OCI-LY1 (cell line): Measurements from ENCODE around the gene MCTP2.

Source experiments
- H2AFZ ChIP-seq: fragments of 200-600 bp; sonication (generic), shearing (Covaris generic); 2 replicates; pipeline ENCODE4 v1.6.0; 2014; ENCODE audit warnings: antibody characterized with exemption, mild to moderate bottlenecking, low read length
- H3F3A ChIP-seq: fragments of 200-600 bp; sonication (generic), shearing (Covaris generic); 2 replicates; pipeline ENCODE4 v1.6.0; 2014; ENCODE audit warnings: mild to moderate bottlenecking, antibody characterized with exemption, low read length, moderate library complexity; ENCODE audit not compliant: insufficient read depth
- H3K27ac ChIP-seq: fragments of 200-600 bp; sonication (generic); 2 replicates; pipeline ENCODE4 v1.5.1; 2014; ENCODE audit warnings: low read length, mixed run types, mild to moderate bottlenecking, low read depth; ENCODE audit not compliant: poor library complexity, severe bottlenecking
- H3K27me3 ChIP-seq: fragments of 200-600 bp; sonication (generic); 2 replicates; pipeline ENCODE4 v1.6.0; 2014; ENCODE audit warnings: antibody characterized with exemption, mild to moderate bottlenecking, low read length, moderate library complexity; ENCODE audit not compliant: insufficient read depth
- H3K36me3 ChIP-seq: fragments of 200-600 bp; sonication (generic); 2 replicates; pipeline ENCODE4 v1.6.1; 2014; ENCODE audit warnings: mild to moderate bottlenecking, antibody characterized with exemption, low read length, moderate library complexity, mixed read lengths; ENCODE audit not compliant: insufficient read depth
- H3K4me1 ChIP-seq: fragments of 200-600 bp; sonication (generic); 2 replicates; pipeline ENCODE4 v1.5.1; 2014; ENCODE audit warnings: mild to moderate bottlenecking, low read length, moderate library complexity; ENCODE audit not compliant: insufficient read depth, severe bottlenecking
- H3K4me2 ChIP-seq: fragments of 200-600 bp; sonication (generic), shearing (Covaris generic); 2 replicates; pipeline ENCODE4 v1.6.1; 2014; ENCODE audit warnings: low read length
- H3K4me3 ChIP-seq: fragments of 200-600 bp; sonication (generic); 2 replicates; pipeline ENCODE4 v1.5.1; 2014; ENCODE audit warnings: low read length, low read depth, mild to moderate bottlenecking, mixed read lengths; ENCODE audit not compliant: poor library complexity, severe bottlenecking
- H3K79me2 ChIP-seq: fragments of 200-600 bp; shearing (Covaris generic); 2 replicates; pipeline ENCODE4 v1.6.1; 2016; ENCODE audit warnings: mixed run types, low read length, mixed read lengths; ENCODE audit not compliant: insufficient read depth
- H3K9ac ChIP-seq: fragments of 200-600 bp; sonication (generic), shearing (Covaris generic); 2 replicates; pipeline ENCODE4 v1.6.1; 2014; ENCODE audit warnings: mild to moderate bottlenecking, low read length, mixed read lengths
- H3K9me2 ChIP-seq: fragments of 200-600 bp; sonication (generic), shearing (Covaris generic); 2 replicates; pipeline ENCODE4 v1.6.1; 2014; ENCODE audit warnings: low read depth, mild to moderate bottlenecking, low read length, mixed read lengths
- H3K9me3 ChIP-seq: fragments of 200-600 bp; shearing (Covaris generic); 2 replicates; pipeline ENCODE4 v1.6.1; 2014; ENCODE audit warnings: low read length, mixed read lengths
- H4K20me1 ChIP-seq: fragments of 200-600 bp; sonication (generic), shearing (Covaris generic); 2 replicates; pipeline ENCODE4 v1.6.0; 2016; ENCODE audit warnings: mild to moderate bottlenecking, low read length; ENCODE audit not compliant: insufficient read depth
- CTCF ChIP-seq: fragments of 200-600 bp; sonication (generic), shearing (Covaris generic); IDR thresholded peaks from 2 replicates; pipeline ENCODE4 v1.5.1; 2017; ENCODE audit warnings: mild to moderate bottlenecking, antibody characterized with exemption, low read length, moderate library complexity, mixed read lengths
- EZH2 ChIP-seq: fragments of 200-600 bp; sonication (generic), shearing (Covaris generic); IDR thresholded peaks from 2 replicates; pipeline ENCODE4 v1.8.0; 2017; ENCODE audit warnings: borderline replicate concordance, mixed run types, mild to moderate bottlenecking, antibody characterized with exemption, low read length, moderate library complexity, mixed read lengths

Gene MCTP2

GRCh38 chr15:94398001-94398400, 166.6 kb downstream of the MCTP2 start:
- Histone ChIP-seq H3K4me3 (no peak overlapping the region), H3K36me3 (peaks cover 57% of the 10 kb centered on the region)
- TF ChIP-seq CTCF = no peak
- TF ChIP-seq EZH2 = no peak

GRCh38 chr15:94400526-94401298, 169.4 kb downstream of the MCTP2 start:
- Histone ChIP-seq H3K4me2 (no peak overlapping the region), H2AFZ (no peak overlapping the region)

More at GRCh38 chr15:94398001-94398400, 166.6 kb downstream of the MCTP2 start:
- Histone ChIP-seq H3K4me1 (no peaks in the 10 kb centered on the region), H3K9me3 (no peaks in the 10 kb centered on the region), H2AFZ (no peak overlapping the region), H3F3A (no peaks in the 10 kb centered on the region), H3K27me3 (no peaks in the 10 kb centered on the region), H3K4me2 (no peak overlapping the region), H3K9ac (no peak overlapping the region), H3K9me2 (no peaks in the 10 kb centered on the region), H4K20me1 (no peaks in the 10 kb centered on the region), H3K79me2 (no peaks in the 10 kb centered on the region), H3K27ac (no peak overlapping the region)

GRCh38 chr15:94403331-94403730, 172.0 kb downstream of the MCTP2 start:
- no peak overlapping the region for H3K27ac ChIP-seq
- H3K4me3 ChIP-seq = no peak overlapping the region
- H2AFZ ChIP-seq = no peak overlapping the region
- no peaks in the 10 kb centered on the region for H3K27me3 ChIP-seq
- no peaks in the 10 kb centered on the region for H3K9me3 ChIP-seq
- H3K36me3 ChIP-seq = peaks cover 70% of the 10 kb centered on the region
- H4K20me1 ChIP-seq = no peaks in the 10 kb centered on the region
- no peaks in the 10 kb centered on the region for H3K79me2 ChIP-seq
- TF ChIP-seq EZH2 = no peak
- no peak for TF ChIP-seq CTCF
- H3K4me1 ChIP-seq = no peaks in the 10 kb centered on the region
- no peak overlapping the region for H3K9ac ChIP-seq
- no peak overlapping the region for H3K4me2 ChIP-seq
- H3K9me2 ChIP-seq = no peaks in the 10 kb centered on the region
- no peaks in the 10 kb centered on the region for H3F3A ChIP-seq

More at GRCh38 chr15:94400526-94401298, 169.4 kb downstream of the MCTP2 start:
- H3F3A ChIP-seq = no peaks in the 10 kb centered on the region
- H3K79me2 ChIP-seq = no peaks in the 10 kb centered on the region
- no peak overlapping the region for H3K9ac ChIP-seq
- no peak overlapping the region for H3K4me3 ChIP-seq
- H4K20me1 ChIP-seq = no peaks in the 10 kb centered on the region
- no peaks in the 10 kb centered on the region for H3K4me1 ChIP-seq
- H3K9me3 ChIP-seq = no peaks in the 10 kb centered on the region
- no peak for TF ChIP-seq EZH2
- TF ChIP-seq CTCF = no peak
- no peak overlapping the region for H3K27ac ChIP-seq
- no peaks in the 10 kb centered on the region for H3K27me3 ChIP-seq
- H3K9me2 ChIP-seq = no peaks in the 10 kb centered on the region
- peaks cover 67% of the 10 kb centered on the region for H3K36me3 ChIP-seq
